GM19468 (cell line): Measurements from ENCODE around the gene NFYB.
"Not testable (repeated sequence)": the region's sequence is repeated elsewhere in the genome, so short reads cannot be mapped to it uniquely, and the experiment has no call there.

Experiments
- ATAC-seq: cut with Tn5 transposase; IDR thresholded peaks from one replicate; pipeline ENCODE4 v1.9.1; 2021; ENCODE audit warnings: mild to moderate bottlenecking, moderate library complexity, moderate number of reproducible peaks; ENCODE audit not compliant: unreplicated experiment; ENCODE audit errors: extremely low read depth

The NFYB gene

GRCh38 chr12:104163631-104164030 is 25.6 kb upstream of the NFYB start:
- ATAC-seq = no peak

DNA sequence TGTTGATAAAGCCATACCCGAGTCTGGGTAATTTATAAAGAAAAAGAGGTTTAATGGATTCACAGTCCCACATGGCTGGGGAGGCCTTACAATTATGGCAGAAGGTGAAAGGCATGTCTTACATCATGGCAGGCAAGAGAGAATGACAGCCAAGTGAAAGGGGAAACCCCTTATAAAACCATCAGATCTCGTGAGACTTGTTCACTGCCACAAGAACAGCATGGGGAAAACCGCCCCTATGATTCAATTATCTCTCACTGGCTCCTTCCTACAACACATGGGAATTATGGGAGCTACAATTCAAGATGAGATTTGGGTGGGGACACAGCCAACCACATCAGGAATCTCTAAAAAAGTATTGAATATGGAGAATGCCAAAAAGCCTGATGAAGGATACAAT is 25.0 kb upstream of the NFYB start:
- not testable (repeated sequence) for ATAC-seq

- no peak for ATAC-seq
These were observed 17.9 kb upstream of the NFYB start for GRCh38 chr12:104155711-104156555.

DNA sequence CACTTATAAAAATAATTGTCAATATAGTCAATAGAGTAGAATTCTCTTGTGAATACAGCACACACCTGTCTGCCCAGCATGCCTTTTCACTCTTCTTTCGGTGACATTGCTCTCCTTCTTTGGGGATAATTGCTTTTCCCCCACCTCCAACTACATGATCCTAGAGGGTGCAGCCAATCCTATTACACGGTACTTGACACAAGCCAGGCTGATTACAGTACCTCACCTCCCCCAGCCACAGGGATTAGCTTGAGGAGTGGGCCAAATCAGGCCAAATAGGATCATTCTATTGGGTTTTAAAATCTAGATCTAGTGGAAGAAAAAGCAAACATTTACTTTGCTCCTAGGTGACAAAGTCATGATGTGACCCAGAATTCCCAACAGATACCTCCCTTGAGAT is 16.8 kb upstream of the NFYB start:
- ATAC-seq = no peak

DNA sequence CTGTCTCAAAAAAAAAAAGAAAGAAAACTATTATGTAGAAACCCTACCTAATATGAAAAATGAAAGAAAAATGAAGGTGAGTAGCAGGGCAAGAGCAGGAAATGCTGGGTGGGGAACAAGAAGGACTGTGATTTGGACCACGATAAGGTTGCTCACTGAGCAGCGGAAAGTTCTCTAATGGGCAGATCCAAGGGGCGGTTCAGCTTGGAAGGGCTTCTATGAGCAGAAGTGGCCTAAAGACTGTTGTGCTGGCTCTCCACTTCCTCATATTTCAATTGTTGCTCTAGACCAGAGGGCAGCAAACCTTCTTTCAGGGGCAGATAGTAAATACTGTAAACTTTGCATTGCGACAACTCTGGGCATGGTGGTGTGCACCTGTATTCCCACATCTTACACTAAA is 16.3 kb upstream of the NFYB start:
- ATAC-seq = no peak

- ATAC-seq = no peak
These were observed 14.8 kb upstream of the NFYB start for GRCh38 chr12:104152685-104153241.

GRCh38 chr12:104150416-104150815 is 12.4 kb upstream of the NFYB start:
- no peak for ATAC-seq

- ATAC-seq = no peak
These were observed 9.3 kb upstream of the NFYB start for GRCh38 chr12:104147346-104147745.

GRCh38 chr12:104143918-104144317 is 5.9 kb upstream of the NFYB start:
- no peak for ATAC-seq

GRCh38 chr12:104143002-104143401 is 5.0 kb upstream of the NFYB start:
- ATAC-seq = no peak

DNA sequence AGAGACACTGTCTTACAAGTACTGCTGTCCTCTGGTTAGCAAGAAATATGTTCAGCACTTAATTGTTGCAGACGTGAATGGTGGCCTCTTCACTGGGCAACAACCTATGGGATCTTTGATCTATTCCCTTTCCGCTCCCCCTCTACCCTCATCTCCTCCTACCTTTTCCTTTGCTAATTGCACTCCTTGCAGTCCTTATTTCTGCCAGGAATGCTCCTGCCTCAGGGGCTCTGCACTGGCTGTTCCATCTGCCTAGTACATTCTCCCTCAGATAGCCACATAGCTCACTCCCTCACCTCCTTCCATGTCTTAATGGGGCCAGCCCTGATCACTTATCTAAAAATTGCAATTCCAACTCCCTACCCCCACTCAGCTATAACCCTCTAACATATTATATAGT is 4.5 kb upstream of the NFYB start:
- no peak for ATAC-seq

DNA sequence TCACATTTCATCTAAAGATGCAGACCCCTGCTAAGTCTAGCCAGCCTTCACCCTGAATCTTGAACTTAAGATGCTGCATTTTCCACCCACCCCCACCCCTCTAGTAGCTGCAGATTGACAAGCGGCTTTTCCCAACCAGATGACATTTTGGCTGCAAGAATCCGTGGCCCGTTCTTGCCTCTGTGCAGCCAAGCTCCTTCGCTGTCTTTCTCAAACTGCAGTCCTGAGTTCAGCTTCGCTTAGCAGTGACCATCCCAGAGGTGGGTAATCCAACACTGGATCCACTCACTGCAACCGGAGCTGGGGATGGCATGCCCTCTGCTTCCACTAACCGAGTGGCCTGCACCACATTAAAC is 765 bp upstream of the NFYB start:
- no peak for ATAC-seq

GRCh38 chr12:104137001-104137901 is 759 bp downstream of the NFYB start:
- no peak for ATAC-seq

DNA sequence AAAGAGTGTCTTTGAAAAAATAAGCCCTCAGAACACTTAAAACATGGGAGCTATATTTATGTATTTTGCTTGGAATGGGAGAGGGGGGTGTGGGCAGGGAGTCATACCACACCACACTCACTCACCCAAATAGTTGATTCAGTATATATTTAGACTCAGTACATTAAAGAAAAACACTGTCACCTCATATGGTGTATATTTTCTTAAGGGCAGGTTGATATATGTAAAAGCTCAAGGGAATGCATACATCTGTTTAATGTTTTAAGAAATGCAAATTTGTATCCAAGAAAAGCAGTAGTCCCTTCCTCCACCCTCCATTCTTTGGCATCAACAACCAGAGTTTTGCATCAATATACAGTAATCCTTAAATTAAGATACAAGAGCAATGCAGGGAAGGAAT is 1.4 kb downstream of the NFYB start:
- ATAC-seq = no peak

DNA sequence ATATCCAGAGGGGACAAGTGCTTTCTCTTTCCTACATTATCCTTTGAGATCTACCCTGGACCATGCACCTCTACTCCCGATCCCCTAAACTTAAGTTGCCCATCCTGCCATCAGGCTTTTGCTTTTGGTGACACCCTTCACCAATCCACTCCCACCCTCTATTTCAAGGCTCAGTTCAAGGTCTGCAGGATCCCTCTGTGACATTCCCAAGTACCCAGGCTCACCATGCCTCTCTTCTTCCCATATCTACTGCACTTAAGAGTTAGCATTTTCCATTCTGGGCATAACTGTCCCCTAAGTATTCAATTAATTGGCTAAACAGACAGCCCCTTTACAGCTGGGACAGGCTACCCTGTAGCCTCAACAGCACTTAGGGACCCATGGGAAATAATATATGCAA is 3.1 kb downstream of the NFYB start:
- no peak for ATAC-seq

DNA sequence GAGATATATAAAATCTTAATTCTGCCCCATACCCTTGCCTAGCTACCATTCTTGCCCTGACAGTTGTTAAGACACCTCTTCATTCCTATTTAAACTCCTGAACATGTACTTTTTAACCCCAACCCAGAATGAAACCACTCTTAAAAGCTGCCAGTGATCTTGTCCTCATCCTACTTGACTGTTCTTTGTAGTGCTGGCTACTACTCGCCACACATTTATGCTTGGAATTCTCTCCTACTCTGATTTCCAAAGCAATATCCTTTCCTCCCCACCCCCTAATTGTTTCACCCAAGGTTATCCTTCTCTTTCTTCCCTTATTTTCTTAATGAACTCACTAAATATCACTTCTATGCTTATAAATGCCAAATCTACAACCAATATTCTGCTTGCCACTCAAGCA is 4.1 kb downstream of the NFYB start:
- ATAC-seq = no peak

GRCh38 chr12:104133321-104133720 is 4.7 kb downstream of the NFYB start:
- no peak for ATAC-seq

GRCh38 chr12:104132351-104132956 is 5.6 kb downstream of the NFYB start:
- no peak for ATAC-seq

DNA sequence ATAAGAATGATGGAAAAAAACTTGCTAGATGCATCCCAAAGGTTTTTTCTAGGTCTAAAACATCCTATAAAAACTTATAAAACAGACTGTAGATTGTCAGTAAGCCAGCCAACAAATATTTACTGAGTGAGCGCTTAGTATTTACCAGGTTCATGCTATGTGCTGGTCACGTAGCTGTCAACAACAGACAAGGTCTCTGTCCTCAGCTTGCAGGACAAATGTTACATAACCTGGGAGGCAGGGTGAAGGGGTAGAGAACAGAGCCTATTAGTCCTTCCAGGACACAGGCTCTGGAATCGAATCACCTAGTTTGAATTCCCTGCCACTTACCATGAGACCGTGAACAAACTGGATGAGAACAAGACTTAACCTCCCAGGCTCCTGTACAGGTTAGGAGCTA is 6.4 kb downstream of the NFYB start:
- ATAC-seq = no peak

DNA sequence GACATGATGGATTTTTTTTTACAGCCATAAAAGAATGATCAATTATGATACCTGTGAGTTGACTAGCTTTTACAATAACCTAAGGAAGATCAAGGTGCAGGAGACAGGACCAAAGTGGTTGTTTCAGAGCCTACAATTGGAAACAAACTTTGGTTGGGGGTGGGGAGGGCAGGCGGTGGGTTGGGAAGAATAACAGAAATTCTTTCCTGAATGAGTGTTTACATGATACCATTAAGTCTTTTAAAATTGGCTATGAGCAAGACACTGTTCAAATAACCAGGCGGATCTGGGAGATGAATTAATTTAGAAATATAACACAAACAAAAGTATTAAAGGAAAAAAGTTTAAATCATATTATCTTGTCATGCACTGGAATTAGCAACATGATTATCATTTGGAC is 7.2 kb downstream of the NFYB start:
- ATAC-seq = no peak

- ATAC-seq = no peak
These were observed 11.5 kb downstream of the NFYB start for GRCh38 chr12:104126548-104126947.
